CD4-positive, alpha-beta T cell treated with Interleukin-21 for 1 hour (primary cell): ENCODE measurements around the gene BEGAIN.

Experiments
- DNase-seq: peaks from one replicate; pipeline ENCODE4 v3.0.0-alpha.2; 2020

The BEGAIN gene

DNA sequence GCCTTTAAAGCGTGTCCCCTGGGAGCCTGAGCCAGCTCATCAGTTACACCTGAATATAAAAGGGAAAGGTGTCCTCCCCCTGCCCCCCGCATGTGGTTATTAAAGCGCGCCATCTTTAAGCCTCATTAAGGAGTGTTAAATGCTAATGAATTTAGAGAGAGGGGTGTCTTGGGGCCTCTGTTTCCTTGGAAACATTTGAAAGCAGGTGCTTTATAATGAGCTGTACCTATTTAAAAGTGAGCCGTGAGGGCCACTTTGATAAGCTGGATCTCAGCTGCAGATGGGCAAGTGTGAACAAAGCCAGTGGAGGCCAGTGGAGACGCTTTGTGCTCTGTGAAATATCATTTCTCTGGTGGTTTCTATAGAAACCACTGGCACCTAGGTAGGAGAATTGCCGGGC, 84.0 kb downstream of the BEGAIN start:
- no peak for DNase-seq

DNA sequence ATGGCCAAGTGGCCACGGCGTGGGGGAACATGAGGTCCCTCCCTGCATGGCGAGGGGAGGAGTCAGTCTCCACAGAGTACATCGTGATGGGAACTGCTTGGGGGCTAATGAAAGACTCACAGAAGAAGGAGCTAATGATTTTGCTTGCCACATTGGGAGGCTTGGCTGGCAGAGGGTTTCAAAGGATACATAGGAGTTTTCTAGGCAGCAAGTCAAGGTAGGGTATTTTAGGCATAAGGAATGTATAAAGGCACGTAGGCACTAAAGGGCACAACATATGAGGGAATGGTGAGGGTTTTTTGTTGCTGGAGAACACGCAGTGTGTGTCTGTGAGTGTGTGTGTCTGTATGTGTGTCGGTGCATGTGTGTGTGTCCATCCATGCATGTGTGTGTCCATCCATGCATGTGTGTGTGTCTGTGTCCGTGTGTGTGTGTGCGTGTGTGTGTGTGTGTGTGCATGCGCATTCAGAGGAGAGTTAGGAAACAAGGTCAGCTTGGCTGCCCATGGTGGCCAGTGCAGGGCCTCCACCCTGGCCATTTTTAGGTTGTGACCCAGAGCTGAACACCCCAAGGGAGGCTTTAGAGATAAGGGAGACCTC, 84.5 kb downstream of the BEGAIN start:
- DNase-seq, result no peak

DNA sequence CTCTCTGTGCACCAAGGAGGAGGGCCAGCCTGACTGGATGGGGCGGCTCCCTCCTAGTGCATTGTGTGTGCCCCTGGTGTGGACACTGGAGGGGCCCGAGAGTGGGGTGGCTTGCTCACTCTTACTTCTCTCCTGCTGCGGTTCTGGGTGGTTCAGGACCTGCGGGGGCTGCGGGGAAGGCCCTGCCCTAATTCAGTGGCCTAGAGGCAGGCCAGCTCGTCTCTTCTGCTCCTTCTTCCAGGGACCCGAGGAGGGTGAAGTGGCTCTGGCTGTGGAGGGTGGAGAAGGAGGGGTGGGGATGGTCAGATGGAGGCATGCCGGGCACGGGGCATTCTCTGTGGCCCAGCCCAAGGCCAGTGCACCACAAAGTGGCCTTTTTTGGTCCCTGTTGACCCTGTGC, 87.1 kb downstream of the BEGAIN start:
- DNase-seq, result no peak

DNA sequence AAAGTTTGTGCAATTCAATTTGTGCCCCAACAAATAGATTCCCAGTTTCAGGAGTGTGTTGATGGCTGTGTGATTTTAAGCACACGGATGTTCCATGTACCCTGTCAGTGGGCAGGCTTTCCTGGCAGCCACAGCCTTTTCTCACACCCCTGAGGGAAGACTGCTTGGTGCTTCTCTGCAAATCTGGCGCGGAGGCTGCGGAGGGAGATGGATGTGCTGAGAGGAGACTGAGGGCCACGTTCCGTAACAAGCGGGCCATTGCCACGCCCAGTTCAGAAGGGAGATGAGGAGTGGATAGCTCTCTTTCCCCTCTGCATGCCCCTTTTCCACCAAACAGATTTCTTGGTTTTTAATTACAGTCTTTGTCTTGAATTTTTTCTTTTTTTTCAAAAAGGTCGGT, 89.1 kb downstream of the BEGAIN start:
- no peak for DNase-seq

DNA sequence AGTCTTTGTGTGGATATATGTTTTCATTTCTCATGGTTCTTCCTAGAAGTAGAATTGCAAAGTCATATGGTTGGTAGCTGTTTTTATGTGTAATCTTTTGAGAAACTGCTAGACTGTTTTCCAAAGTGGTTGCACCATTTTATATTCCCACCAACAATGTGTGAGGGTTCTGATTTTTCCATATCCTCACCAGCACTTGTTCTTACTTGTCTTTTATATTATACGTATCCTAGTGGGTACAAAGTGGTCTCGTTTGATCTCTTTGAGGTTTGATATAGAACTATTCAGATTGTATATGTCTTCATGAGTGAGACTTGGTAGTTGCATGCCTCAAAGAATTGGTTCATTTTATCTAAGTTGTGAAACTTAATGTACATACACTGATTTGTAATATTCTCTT, 91.3 kb downstream of the BEGAIN start:
- no peak for DNase-seq

DNA sequence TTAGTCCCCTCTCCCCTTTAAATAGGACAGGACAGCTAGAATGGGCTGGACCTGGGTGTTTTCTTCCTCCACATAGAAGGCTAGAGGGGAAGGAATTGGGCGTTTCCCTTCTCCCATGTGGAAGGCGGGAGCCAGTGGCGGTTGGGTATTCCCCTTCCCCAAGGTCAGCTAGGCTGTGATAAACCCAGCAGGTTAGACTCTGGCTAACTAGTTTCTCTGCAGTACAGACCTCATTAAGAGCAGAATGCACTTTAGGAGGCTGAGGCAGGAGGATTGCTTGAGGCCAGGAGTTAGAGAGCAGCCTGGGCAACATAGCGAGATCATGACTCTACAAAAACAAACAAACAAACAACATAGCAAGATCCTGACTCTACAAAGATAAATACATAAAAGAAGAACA, 92.6 kb downstream of the BEGAIN start:
- no peak for DNase-seq

DNA sequence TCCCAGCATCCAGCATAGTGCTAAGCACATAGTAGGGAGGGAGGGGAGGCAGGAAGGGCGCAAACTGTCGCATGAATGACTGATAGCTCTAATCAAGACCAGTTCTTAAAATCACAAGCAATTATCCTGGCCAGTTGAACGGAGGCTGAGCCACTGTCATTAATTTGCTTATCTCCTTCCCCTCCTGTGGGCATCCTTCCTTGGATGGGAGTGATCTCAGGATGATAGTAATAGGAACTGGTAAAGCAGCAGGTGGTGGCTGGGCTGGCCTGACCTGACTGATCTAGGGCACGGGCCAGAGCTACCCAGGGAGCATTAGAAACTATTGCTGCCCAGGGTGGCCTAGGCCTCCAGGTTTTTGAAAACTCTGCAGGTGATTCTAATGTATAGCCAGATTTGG, 97.0 kb downstream of the BEGAIN start:
- no peak for DNase-seq

DNA sequence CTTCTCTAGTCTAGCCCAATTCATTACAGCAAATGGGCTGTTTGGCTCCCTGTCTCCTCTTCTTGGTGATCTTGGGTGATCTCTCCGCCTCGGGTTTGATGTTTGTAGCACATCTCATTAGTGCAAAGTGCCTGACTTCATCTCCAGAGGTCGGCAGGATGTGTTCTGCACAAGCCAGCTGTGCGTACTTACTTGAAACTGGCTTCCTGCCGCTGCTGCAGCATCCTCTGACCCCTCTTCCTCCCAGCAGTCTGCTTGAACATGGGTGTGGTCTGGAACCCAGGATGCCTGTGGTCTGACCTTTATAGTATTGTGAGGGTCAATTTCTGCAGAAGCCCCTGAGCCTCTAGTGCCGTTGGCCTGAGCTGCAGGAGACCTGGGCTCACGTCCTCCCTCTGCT, 99.2 kb downstream of the BEGAIN start:
- DNase-seq, result no peak

DNA sequence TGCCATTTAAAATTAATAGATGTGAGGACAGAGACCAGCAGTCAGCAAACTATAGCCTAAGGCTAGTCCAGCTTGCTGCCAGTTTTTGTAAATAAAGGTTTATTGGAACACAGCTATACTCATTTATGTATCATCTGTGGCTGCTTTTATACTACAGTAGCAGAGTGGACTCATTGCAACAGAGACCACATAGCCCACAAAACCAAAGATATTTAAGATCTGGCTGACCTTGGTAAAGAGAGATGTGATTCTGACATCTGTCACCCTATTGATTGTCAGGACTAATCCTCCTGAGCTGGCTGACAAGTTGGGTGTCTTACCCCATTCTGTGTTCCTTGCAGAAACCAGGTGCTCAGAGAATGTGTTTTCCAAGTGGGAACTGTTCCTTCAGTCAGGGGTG, 99.9 kb downstream of the BEGAIN start:
- DNase-seq, result no peak
